GM23248 (cell line): ENCODE measurements around the gene C2CD2L. TPM values are rescaled to one million over a fixed set of nuclear protein-coding genes. Genes with fewer than 3 reads are reported as not detected.

Experiments used
- DNase-seq: peaks from one replicate; pipeline ENCODE4 v3.0.0-alpha.2; 2015
- H2AFZ ChIP-seq: fragments of 200-600 bp; sonication (generic); 2 replicates; pipeline ENCODE4 v1.6.1; 2016; ENCODE audit warnings: antibody characterized with exemption
- H3F3A ChIP-seq: fragments of 200-600 bp; sonication (generic); 2 replicates; pipeline ENCODE4 v1.6.1; 2016; ENCODE audit warnings: mild to moderate bottlenecking, antibody characterized with exemption, mixed run types; ENCODE audit not compliant: insufficient read depth
- H3K27ac ChIP-seq: fragments of 200-600 bp; sonication (generic); 2 replicates; pipeline ENCODE4 v1.5.1; 2016; ENCODE audit warnings: mild to moderate bottlenecking
- H3K27me3 ChIP-seq: fragments of 200-600 bp; sonication (generic); replicated peaks from 2 replicates; pipeline ENCODE4 v1.6.1; 2016; ENCODE audit warnings: mild to moderate bottlenecking; ENCODE audit not compliant: insufficient read depth
- H3K36me3 ChIP-seq: fragments of 200-600 bp; sonication (generic); 2 replicates; pipeline ENCODE4 v1.6.1; 2016; ENCODE audit warnings: low read depth, mild to moderate bottlenecking
- H3K4me1 ChIP-seq: fragments of 200-600 bp; sonication (generic); 2 replicates; pipeline ENCODE4 v1.6.1; 2016; ENCODE audit warnings: mild to moderate bottlenecking; ENCODE audit not compliant: insufficient read depth
- H3K4me2 ChIP-seq: fragments of 200-600 bp; sonication (generic); one replicate; pipeline ENCODE4 v1.6.1; 2016; ENCODE audit warnings: mild to moderate bottlenecking; ENCODE audit not compliant: unreplicated experiment
- H3K4me3 ChIP-seq: fragments of 200-600 bp; sonication (generic); 2 replicates; pipeline ENCODE4 v1.5.1; 2016; ENCODE audit warnings: mild to moderate bottlenecking
- H3K79me2 ChIP-seq: fragments of 200-600 bp; sonication (generic); 2 replicates; pipeline ENCODE4 v1.6.1; 2016; ENCODE audit warnings: mild to moderate bottlenecking; ENCODE audit not compliant: insufficient read depth
- H3K9ac ChIP-seq: fragments of 200-600 bp; sonication (generic); 2 replicates; pipeline ENCODE4 v1.6.1; 2016; ENCODE audit warnings: mild to moderate bottlenecking
- H3K9me2 ChIP-seq: fragments of 200-600 bp; sonication (generic); 2 replicates; pipeline ENCODE4 v1.6.1; 2016; ENCODE audit warnings: mixed run types, mild to moderate bottlenecking, moderate library complexity; ENCODE audit not compliant: insufficient read depth
- H3K9me3 ChIP-seq: fragments of 200-600 bp; sonication (generic); one replicate; pipeline ENCODE4 v1.6.1; 2017; ENCODE audit warnings: low read depth
- H4K20me1 ChIP-seq: fragments of 200-600 bp; sonication (generic); 2 replicates; pipeline ENCODE4 v1.6.0; 2016; ENCODE audit not compliant: insufficient read depth
- EZH2 ChIP-seq: fragments of 200-600 bp; sonication (generic); IDR thresholded peaks from 2 replicates; pipeline ENCODE4 v1.6.1; 2018; ENCODE audit warnings: antibody characterized with exemption, mild to moderate bottlenecking; ENCODE audit not compliant: insufficient read depth, poor library complexity, severe bottlenecking
- EZH2phosphoT487 ChIP-seq: fragments of 200-600 bp; sonication (generic); IDR thresholded peaks from 2 replicates; pipeline ENCODE4 v1.6.1; 2018; ENCODE audit warnings: antibody characterized with exemption, moderate library complexity, mild to moderate bottlenecking, low read depth; ENCODE audit not compliant: insufficient read depth
- WGBS, 2 experiments: methylation state at CpG; one replicate each; pipeline ENCODE4 v1.1.6; 2015 to 2017; ENCODE audit warnings: low lambda C conversion rate in 2 of 2, low coverage in 1 of 2; ENCODE audit errors: missing lambda C conversion rate in 2 of 2; 5-methylcytosine and 5-hydroxymethylcytosine counted together
- in situ Hi-C: fragments of 300-500 bp; cut with MboI; formaldehyde crosslinking; loops from 2 replicates; pipeline ENCODE4 v1.15.0; 2020
- polyA plus RNA-seq: library from polyadenylated mRNA; unstranded; fragments of >200 nt; fragmentation: Nextera tagmentation; extraction: Ambion mirVana; gene quantifications from 2 replicates; pipeline ENCODE4 v1.2.1, GENCODE V29; 2016
- total RNA-seq: library from RNA; depleted of rRNA; stranded (reverse); fragments of >200 nt; shearing (Covaris generic); gene quantifications from 2 replicates; pipeline ENCODE4 v1.2.3, GENCODE V29; 2014

The C2CD2L gene
- total and polyA plus RNA-seq, 2 experiments from 2014 or later, result 2.6 to 4.1 TPM

DNA sequence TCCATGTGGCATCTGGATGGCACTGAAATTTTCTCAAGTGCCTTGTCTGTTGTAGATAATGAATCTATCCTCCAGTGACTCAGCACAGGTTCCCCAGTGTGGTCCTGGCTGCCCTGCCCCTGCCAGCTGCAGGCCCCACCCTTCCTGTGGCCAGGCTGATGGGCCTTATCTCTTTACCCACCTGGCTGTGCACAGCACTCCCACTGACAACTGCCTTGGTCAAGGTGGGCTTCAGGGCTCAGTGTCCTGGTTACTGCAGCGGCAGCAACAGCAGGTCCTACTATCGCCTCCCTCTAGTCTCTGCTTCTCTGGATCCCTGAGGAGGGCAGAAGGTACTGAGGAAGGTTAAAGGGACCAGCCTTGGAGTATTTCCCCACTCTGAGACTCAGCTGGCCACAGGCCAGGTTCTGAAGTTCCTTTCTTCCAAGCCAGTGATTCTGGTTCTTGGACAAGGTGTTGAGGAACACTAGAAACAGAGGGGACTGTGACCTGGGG, 19.4 kb upstream of the C2CD2L start:
- no peak for TF ChIP-seq EZH2
- TF ChIP-seq EZH2phosphoT487, result no peak
- in situ Hi-C loops, result no loop called here
- 100% methylated on average over 2 of the region's 2 CpGs for WGBS, 2 experiments

DNA sequence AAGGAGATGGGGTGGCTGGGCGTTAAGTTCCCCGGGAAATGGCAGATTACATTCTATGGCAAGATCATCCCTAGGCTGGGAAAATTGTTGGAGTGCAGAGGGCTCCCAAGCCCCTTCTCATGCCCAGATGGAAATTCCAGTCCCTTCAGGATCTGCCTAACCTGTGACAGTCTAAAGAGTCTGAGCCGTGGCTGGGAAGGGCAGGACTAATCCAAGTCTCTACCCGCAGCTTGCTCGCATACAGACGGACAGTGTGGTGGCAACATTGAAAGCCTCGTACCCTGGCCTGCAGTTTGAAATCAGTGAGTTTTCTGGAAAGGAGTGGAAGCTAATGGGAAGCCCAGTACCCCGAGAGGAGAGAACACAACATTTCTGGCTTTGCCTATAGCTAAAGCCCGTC, 18.7 kb upstream of the C2CD2L start:
- no peaks in the 10 kb centered on the region for H3K36me3 ChIP-seq
- 91 to 93% methylated on average over 9 of the region's 9 CpGs for WGBS, 2 experiments

More for the DNA sequence above, 19.4 kb upstream of the C2CD2L start:
- no peaks in the 10 kb centered on the region for H3K27me3 ChIP-seq
- H3K4me2 ChIP-seq, result no peak overlapping the region
- no peaks in the 10 kb centered on the region for H3K9me2 ChIP-seq
- peaks cover 14% of the 10 kb centered on the region for H3K4me1 ChIP-seq
- H3K9ac ChIP-seq, result no peak overlapping the region
- no peak overlapping the region for H3K4me3 ChIP-seq
- no peak for DNase-seq
- no peak overlapping the region for H2AFZ ChIP-seq
- H4K20me1 ChIP-seq, result no peaks in the 10 kb centered on the region
- H3K9me3 ChIP-seq, result no peaks in the 10 kb centered on the region
- H3F3A ChIP-seq, result peaks cover 25% of the 10 kb centered on the region
- no peaks in the 10 kb centered on the region for H3K36me3 ChIP-seq
- H3K27ac ChIP-seq, result no peak overlapping the region
- H3K79me2 ChIP-seq, result peaks cover 45% of the 10 kb centered on the region

DNA sequence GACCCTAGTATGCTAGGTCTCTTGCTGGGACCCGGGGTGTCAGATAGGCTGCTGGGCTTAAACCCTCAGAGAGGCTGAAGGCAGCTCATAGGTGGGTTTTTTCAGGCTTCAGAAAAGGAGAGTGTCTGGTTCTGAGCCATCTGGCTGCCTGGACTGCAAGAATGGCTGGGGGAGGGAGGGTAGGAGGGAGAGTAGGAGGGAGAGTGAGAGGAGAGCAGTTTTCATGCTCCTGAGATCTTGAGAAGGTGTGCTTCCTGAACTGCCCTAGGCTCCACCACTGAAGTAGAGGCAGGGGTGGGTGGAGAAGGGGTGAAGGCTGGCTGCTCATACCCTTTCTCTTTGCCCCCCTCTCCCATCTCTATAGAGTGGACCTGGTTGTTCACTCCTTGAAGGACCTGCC, 17.8 kb upstream of the C2CD2L start:
- no peak for TF ChIP-seq EZH2
- TF ChIP-seq EZH2phosphoT487, result no peak
- H2AFZ ChIP-seq, result no peak overlapping the region
- 91 to 100% methylated on average over 1 of the region's 1 CpG for WGBS, 2 experiments
- DNase-seq, result no peak
- peaks cover 21% of the 10 kb centered on the region for H3F3A ChIP-seq
- peaks cover 23% of the 10 kb centered on the region for H3K4me1 ChIP-seq
- no peak overlapping the region for H3K4me2 ChIP-seq
- H3K27me3 ChIP-seq, result no peaks in the 10 kb centered on the region
- no peaks in the 10 kb centered on the region for H4K20me1 ChIP-seq
- H3K9ac ChIP-seq, result no peak overlapping the region
- no peak overlapping the region for H3K27ac ChIP-seq
- no peak overlapping the region for H3K4me3 ChIP-seq
- in situ Hi-C loops, result no loop called here
- peaks cover 60% of the 10 kb centered on the region for H3K79me2 ChIP-seq
- no peaks in the 10 kb centered on the region for H3K36me3 ChIP-seq
- H3K9me2 ChIP-seq, result no peaks in the 10 kb centered on the region
- H3K9me3 ChIP-seq, result no peaks in the 10 kb centered on the region

More for the DNA sequence above, 18.7 kb upstream of the C2CD2L start:
- H3K9ac ChIP-seq, result no peak overlapping the region
- no peak for TF ChIP-seq EZH2
- TF ChIP-seq EZH2phosphoT487, result no peak
- H3K4me2 ChIP-seq, result no peak overlapping the region
- H4K20me1 ChIP-seq, result no peaks in the 10 kb centered on the region
- no peaks in the 10 kb centered on the region for H3K27me3 ChIP-seq
- no peak overlapping the region for H2AFZ ChIP-seq
- in situ Hi-C loops, result no loop called here
- no peak for DNase-seq
- H3K79me2 ChIP-seq, result peaks cover 51% of the 10 kb centered on the region
- no peaks in the 10 kb centered on the region for H3K9me3 ChIP-seq
- no peak overlapping the region for H3K27ac ChIP-seq
- H3K9me2 ChIP-seq, result no peaks in the 10 kb centered on the region
- H3K4me3 ChIP-seq, result no peak overlapping the region
- peaks cover 25% of the 10 kb centered on the region for H3F3A ChIP-seq
- H3K4me1 ChIP-seq, result peaks cover 20% of the 10 kb centered on the region

DNA sequence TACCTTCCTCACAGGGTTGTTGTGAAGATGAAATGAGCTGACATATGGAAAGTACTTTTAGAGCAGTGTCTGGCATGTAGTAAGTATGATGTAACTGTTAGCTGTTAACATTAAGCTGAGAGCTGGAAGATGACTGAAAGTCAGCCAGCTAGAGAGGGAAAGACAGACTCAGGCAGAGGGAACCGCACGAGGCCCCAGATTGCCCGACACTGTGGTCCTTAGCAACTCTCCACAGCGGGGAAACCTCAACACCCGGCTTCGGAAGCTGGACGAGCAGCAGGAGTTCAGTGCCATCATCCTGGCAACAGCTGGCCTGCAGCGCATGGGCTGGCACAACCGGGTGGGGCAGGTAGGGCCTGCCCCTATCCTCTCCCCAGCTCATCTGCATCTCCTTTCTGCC, 16.0 kb upstream of the C2CD2L start:
- in situ Hi-C loops, result no loop called here
- Histone ChIP-seq H3K9me3 (no peaks in the 10 kb centered on the region), H3K4me1 (peaks cover 18% of the 10 kb centered on the region), H3K9ac (no peak overlapping the region), H3K27me3 (no peaks in the 10 kb centered on the region), H3K4me3 (no peak overlapping the region), H3K36me3 (no peaks in the 10 kb centered on the region), H4K20me1 (no peaks in the 10 kb centered on the region), H3K79me2 (peaks cover 60% of the 10 kb centered on the region), H3K27ac (no peak overlapping the region), H3K4me2 (no peak overlapping the region), H3F3A (peaks cover 17% of the 10 kb centered on the region), H3K9me2 (no peaks in the 10 kb centered on the region), H2AFZ (no peak overlapping the region)
- 59 to 64% methylated on average over 9 of the region's 9 CpGs for WGBS, 2 experiments
- peak; percentile 32 for DNase-seq
- no peak for TF ChIP-seq EZH2phosphoT487
- TF ChIP-seq EZH2, result no peak
